Panc1 (cell line): ENCODE results near the gene VAV3. TPM values are rescaled to one million over a fixed set of nuclear protein-coding genes. Genes with fewer than 3 reads are reported as not detected.

Experiments
- ATAC-seq: fragments of 200-7000 bp; cut with Tn5 transposase; 2 replicates; pipeline ENCODE4 v1.9.1; 2020; ENCODE audit warnings: mild to moderate bottlenecking, moderate library complexity
- BruUV-seq: library from RNA; stranded (reverse); fragments of 400-500 nt; replicated peaks from 2 replicates; lab custom pipeline; 2021; lab: Mats Ljungman, UMichigan
- CTCF ChIA-PET: fragments of 300-600 bp; sonication (Branson Sonifier 250); formaldehyde crosslinking; loops from one replicate; lab custom pipeline; 2022; ENCODE audit warnings: antibody characterized with exemption; lab: Charles Lee
- POLR2A ChIA-PET: fragments of 300-600 bp; sonication (Branson Sonifier 250); formaldehyde crosslinking; loops from one replicate; lab custom pipeline; 2022; ENCODE audit warnings: antibody characterized with exemption; lab: Charles Lee
- DNase-seq: peaks from one replicate; pipeline ENCODE4 v3.0.0-alpha.2; 2010; ENCODE audit warnings: low read depth, low spot score
- H3K27ac ChIP-seq: 2 replicates; pipeline ENCODE4 v1.5.1; 2011; ENCODE audit warnings: mild to moderate bottlenecking, low read length, inconsistent platforms
- H3K27me3 ChIP-seq: fragments of 200-500 bp; sonication (Bioruptor generic); 2 replicates; pipeline ENCODE4 v1.6.0; 2014; ENCODE audit warnings: low read length, inconsistent platforms; ENCODE audit not compliant: control insufficient read depth, insufficient read depth
- H3K36me3 ChIP-seq: fragments of 200-500 bp; sonication (Bioruptor generic); 2 replicates; pipeline ENCODE4 v1.5.1; 2014; ENCODE audit warnings: inconsistent platforms, mild to moderate bottlenecking, low read length, moderate library complexity; ENCODE audit not compliant: control insufficient read depth, insufficient read depth
- H3K4me1 ChIP-seq: 2 replicates; pipeline ENCODE4 v1.5.1; 2011; ENCODE audit warnings: inconsistent platforms, mild to moderate bottlenecking, low read length, moderate library complexity; ENCODE audit not compliant: control insufficient read depth, insufficient read depth
- H3K4me3 ChIP-seq, 2 experiments: 2 replicates each; pipeline ENCODE4 v1.5.1; 2011 to 2012; ENCODE audit warnings: low read depth in 2 of 2, low read length in 2 of 2, mild to moderate bottlenecking in 2 of 2, inconsistent platforms in 1 of 2, moderate library complexity in 1 of 2
- H3K9me3 ChIP-seq: fragments of 200-500 bp; sonication (Bioruptor generic); 2 replicates; pipeline ENCODE4 v1.5.1; 2014; ENCODE audit warnings: low read depth, mild to moderate bottlenecking, inconsistent platforms, low read length, moderate library complexity; ENCODE audit not compliant: control insufficient read depth, insufficient read depth
- POLR2AphosphoS5 ChIP-seq: IDR thresholded peaks from 2 replicates; pipeline ENCODE4 v1.6.1; 2012; ENCODE audit warnings: mild to moderate bottlenecking, low read depth, low read length, moderate library complexity
- SIN3A ChIP-seq: IDR thresholded peaks from 2 replicates; pipeline ENCODE4 v1.6.1; 2012; ENCODE audit warnings: low read depth, mild to moderate bottlenecking, low read length, moderate library complexity, borderline replicate concordance; ENCODE audit not compliant: insufficient read depth
- TCF7L2 ChIP-seq: IDR thresholded peaks from 2 replicates; pipeline ENCODE4 v1.6.1; 2011; ENCODE audit warnings: mild to moderate bottlenecking, low read depth, low read length, inconsistent platforms
- in situ Hi-C: cut with HindIII; loops from 2 replicates; pipeline ENCODE4 v1.10.0; 2016; ENCODE audit warnings: low sequenced_read_pairs, low pct_unique_long_range_greater_than_20kb
- intact Hi-C: fragments of 100-400 bp; cut with micrococcal nuclease; formaldehyde crosslinking; loops from one replicate; pipeline ENCODE4 v1.10.0; 2022; ENCODE audit not compliant: unreplicated experiment
- total RNA-seq: library from RNA; stranded (reverse); gene quantifications from one replicate; pipeline ENCODE4 v1.2.1, GENCODE V29; 2021; ENCODE audit not compliant: unreplicated experiment
- TF ChIP-seq, protein P1 (sequence below), 2 experiments: IDR thresholded peaks; 2 replicates each; pipeline ENCODE4 v1.6.1; 2011 to 2012; ENCODE audit warnings: low read depth in 2 of 2, control low read depth in 1 of 2, low read length in 1 of 2, mild to moderate bottlenecking in 1 of 2, moderate library complexity in 1 of 2; ENCODE audit not compliant: insufficient read depth in 1 of 2
- TF ChIP-seq, protein P2 (sequence below): fragments of 450-650 bp; IDR thresholded peaks from 2 replicates; pipeline ENCODE4 v1.5.1; 2017; ENCODE audit warnings: mild to moderate bottlenecking

The VAV3 gene
- total RNA-seq, 1 experiment from 2014 or later = 0.23 TPM

DNA sequence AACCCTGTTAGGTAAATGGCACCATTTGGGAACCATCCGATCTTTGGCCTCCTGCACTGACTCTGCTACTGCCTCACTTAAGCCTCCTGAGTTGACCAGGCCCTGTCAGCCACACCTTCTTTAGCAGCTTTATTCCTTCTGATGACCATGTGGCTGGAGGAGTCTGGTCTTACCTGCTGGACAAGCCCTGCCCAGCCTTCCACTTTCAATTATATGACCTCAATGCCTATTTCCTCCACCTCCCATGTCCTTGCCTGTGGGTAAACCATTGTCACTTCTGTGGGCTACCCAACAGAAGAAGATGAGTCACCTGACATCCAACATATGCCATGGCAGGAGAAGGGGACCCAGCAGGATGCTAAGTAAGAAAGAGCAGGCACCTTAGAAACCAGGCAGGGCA lies 430.3 kb downstream of the VAV3 start:
- Histone ChIP-seq H3K4me1 (no peaks in the 10 kb centered on the region), H3K27ac (no peak overlapping the region), H3K27me3 (no peaks in the 10 kb centered on the region), H3K9me3 (no peaks in the 10 kb centered on the region), H3K36me3 (no peaks in the 10 kb centered on the region), H3K4me3 (no peak overlapping the region)
- in situ Hi-C loops (no loop called here), intact Hi-C loops (loop anchor here (5.0 kb wide), 1 partner anchor 218 kb away; no protein-coding TSS in a partner anchor)
- POLR2A ChIA-PET = no interaction called here
- TF ChIP-seq SIN3A (no peak), POLR2AphosphoS5 (no peak), TCF7L2 (no peak)
- TF ChIP-seq, protein P1, sequence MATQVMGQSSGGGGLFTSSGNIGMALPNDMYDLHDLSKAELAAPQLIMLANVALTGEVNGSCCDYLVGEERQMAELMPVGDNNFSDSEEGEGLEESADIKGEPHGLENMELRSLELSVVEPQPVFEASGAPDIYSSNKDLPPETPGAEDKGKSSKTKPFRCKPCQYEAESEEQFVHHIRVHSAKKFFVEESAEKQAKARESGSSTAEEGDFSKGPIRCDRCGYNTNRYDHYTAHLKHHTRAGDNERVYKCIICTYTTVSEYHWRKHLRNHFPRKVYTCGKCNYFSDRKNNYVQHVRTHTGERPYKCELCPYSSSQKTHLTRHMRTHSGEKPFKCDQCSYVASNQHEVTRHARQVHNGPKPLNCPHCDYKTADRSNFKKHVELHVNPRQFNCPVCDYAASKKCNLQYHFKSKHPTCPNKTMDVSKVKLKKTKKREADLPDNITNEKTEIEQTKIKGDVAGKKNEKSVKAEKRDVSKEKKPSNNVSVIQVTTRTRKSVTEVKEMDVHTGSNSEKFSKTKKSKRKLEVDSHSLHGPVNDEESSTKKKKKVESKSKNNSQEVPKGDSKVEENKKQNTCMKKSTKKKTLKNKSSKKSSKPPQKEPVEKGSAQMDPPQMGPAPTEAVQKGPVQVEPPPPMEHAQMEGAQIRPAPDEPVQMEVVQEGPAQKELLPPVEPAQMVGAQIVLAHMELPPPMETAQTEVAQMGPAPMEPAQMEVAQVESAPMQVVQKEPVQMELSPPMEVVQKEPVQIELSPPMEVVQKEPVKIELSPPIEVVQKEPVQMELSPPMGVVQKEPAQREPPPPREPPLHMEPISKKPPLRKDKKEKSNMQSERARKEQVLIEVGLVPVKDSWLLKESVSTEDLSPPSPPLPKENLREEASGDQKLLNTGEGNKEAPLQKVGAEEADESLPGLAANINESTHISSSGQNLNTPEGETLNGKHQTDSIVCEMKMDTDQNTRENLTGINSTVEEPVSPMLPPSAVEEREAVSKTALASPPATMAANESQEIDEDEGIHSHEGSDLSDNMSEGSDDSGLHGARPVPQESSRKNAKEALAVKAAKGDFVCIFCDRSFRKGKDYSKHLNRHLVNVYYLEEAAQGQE (IDR thresholded peaks at IDR 0.05; ENCODE audit: insufficient read depth in 1 of 2, low read depth in 2 of 2, low read length in 1 of 2) = no peak
- TF ChIP-seq, protein P2, sequence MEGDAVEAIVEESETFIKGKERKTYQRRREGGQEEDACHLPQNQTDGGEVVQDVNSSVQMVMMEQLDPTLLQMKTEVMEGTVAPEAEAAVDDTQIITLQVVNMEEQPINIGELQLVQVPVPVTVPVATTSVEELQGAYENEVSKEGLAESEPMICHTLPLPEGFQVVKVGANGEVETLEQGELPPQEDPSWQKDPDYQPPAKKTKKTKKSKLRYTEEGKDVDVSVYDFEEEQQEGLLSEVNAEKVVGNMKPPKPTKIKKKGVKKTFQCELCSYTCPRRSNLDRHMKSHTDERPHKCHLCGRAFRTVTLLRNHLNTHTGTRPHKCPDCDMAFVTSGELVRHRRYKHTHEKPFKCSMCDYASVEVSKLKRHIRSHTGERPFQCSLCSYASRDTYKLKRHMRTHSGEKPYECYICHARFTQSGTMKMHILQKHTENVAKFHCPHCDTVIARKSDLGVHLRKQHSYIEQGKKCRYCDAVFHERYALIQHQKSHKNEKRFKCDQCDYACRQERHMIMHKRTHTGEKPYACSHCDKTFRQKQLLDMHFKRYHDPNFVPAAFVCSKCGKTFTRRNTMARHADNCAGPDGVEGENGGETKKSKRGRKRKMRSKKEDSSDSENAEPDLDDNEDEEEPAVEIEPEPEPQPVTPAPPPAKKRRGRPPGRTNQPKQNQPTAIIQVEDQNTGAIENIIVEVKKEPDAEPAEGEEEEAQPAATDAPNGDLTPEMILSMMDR = no peak
- DNase-seq (no peak), ATAC-seq (no peak)
- no TSS peak for BruUV-seq
- CTCF ChIA-PET = no interaction called here

DNA sequence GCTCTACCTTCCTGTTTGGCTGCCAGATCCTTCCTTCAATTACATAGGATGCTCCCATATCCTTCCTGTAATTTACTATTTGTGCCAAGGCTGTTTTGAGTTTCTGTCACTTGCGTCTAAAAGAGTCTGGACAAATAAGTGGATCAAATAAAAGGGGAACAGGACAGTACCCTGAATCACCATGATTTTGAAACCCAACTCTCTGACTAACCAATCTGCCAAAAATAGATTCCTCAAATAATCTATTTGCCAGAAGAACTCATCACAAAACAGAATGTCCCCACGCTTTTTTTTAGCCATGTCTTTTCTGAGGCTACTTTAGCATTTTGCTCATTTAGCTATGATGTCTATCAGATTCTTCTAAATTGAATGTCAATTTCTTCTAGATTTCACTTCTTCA lies 431.5 kb downstream of the VAV3 start:
- in situ Hi-C loops (no loop called here), intact Hi-C loops (loop anchor here (5.0 kb wide), 1 partner anchor 219 kb away; no protein-coding TSS in a partner anchor)
- DNase-seq (no peak), ATAC-seq (no peak)
- ChIA-PET POLR2A (no interaction called here), CTCF (no interaction called here)
- Histone ChIP-seq H3K4me1 (no peaks in the 10 kb centered on the region), H3K4me3 (no peak overlapping the region), H3K36me3 (no peaks in the 10 kb centered on the region), H3K27ac (no peak overlapping the region), H3K27me3 (no peaks in the 10 kb centered on the region), H3K9me3 (no peaks in the 10 kb centered on the region)
- TF ChIP-seq TCF7L2 = no peak
- BruUV-seq = no TSS peak

DNA sequence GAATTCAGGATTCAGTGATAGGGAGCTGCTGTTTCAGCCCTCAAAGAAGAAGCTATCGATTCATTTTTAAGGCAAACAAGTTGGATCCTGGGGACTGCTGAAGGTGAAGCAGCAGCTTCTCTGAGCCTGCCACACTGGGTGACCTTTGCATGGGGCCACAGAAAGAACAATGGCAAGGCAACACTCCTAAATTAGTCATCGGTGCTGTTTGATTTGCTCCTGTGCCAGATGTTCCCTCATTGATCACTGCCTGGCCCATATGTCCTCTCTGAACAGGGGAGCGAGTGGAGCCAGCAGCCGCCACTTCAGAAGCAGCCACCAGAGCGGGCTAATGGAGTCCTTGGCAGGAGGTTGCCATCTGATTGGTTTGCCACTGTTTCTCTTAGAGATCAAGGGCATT lies 432.7 kb downstream of the VAV3 start:
- ChIA-PET CTCF (no interaction called here), POLR2A (no interaction called here)
- in situ Hi-C loops (no loop called here), intact Hi-C loops (loop anchor here (5.0 kb wide), 1 partner anchor 220 kb away; no protein-coding TSS in a partner anchor)
- no TSS peak for BruUV-seq
- TF ChIP-seq SIN3A (no peak), TCF7L2 (no peak), POLR2AphosphoS5 (no peak)
- TF ChIP-seq, protein P1 (IDR thresholded peaks at IDR 0.05; ENCODE audit: insufficient read depth in 1 of 2, low read depth in 2 of 2, low read length in 1 of 2) = no peak
- TF ChIP-seq, protein P2 = no peak
- no peaks in the 10 kb centered on the region for H3K9me3 ChIP-seq
- no peaks in the 10 kb centered on the region for H3K27me3 ChIP-seq
- DNase-seq (no peak), ATAC-seq (no peak)
- no peak overlapping the region for H3K4me3 ChIP-seq
- no peaks in the 10 kb centered on the region for H3K36me3 ChIP-seq
- no peak overlapping the region for H3K27ac ChIP-seq
- no peaks in the 10 kb centered on the region for H3K4me1 ChIP-seq
